IPS-18c (cell line): Measurements from ENCODE around the gene KLHL29.

ENCODE experiments used
- H3K4me3 ChIP-seq: 2 replicates; pipeline ENCODE4 v1.7.0; 2013; ENCODE audit warnings: low read depth, mild to moderate bottlenecking, low read length, moderate library complexity; ENCODE audit not compliant: insufficient read depth
- H3K9me3 ChIP-seq: one replicate; pipeline ENCODE4 v1.6.1; 2013; ENCODE audit warnings: mild to moderate bottlenecking, low read length, moderate library complexity; ENCODE audit not compliant: control insufficient read depth, insufficient read depth

Gene KLHL29

DNA sequence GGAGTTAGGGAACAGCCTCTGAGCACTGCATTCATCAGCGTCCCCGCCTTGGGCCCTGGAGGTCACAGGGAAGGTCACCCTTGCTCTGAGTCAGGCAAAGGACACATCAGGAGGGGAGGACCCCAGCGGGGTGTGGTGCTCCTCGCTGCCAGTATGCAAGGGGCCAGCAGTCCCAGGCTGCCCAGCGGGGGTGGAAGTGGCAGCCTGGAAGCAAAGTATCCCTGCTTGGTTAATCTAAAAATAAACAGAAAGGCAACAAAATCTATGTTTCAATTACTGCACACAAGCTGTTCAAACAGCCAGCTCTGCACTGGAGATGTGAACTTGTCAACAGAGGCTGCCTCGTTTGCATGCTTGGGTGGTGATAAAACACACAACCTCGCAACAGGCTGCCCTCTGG is 164.1 kb downstream of the KLHL29 start:
- Histone ChIP-seq H3K9me3 (no peaks in the 10 kb centered on the region), H3K4me3 (no peak overlapping the region)

- Histone ChIP-seq H3K4me3 (no peak overlapping the region), H3K9me3 (no peaks in the 10 kb centered on the region)
These were observed 165.0 kb downstream of the KLHL29 start for GRCh38 chr2:23549821-23550530.

- Histone ChIP-seq H3K4me3 (no peak overlapping the region), H3K9me3 (no peaks in the 10 kb centered on the region)
These were observed 165.6 kb downstream of the KLHL29 start for GRCh38 chr2:23550553-23550952.

DNA sequence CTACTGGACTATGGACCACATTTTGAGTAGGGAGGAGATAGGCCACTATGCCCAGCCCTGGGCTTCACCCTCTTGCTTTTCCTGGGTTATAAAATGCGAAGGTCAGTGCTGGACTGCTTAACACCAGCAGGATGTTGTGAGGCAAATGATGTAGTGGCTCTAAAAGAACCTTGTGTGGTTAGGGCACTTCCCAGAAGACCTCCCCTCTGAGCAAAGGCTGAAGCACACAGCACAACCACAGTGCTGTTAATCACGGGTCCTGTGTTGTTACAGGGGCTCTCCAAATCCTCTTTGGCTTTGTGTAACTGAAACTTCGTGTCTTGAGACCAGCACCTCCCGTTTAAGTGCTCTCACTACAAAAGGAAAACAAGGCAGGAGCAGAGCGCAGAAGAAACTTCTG is 166.9 kb downstream of the KLHL29 start:
- no peak overlapping the region for H3K4me3 ChIP-seq

DNA sequence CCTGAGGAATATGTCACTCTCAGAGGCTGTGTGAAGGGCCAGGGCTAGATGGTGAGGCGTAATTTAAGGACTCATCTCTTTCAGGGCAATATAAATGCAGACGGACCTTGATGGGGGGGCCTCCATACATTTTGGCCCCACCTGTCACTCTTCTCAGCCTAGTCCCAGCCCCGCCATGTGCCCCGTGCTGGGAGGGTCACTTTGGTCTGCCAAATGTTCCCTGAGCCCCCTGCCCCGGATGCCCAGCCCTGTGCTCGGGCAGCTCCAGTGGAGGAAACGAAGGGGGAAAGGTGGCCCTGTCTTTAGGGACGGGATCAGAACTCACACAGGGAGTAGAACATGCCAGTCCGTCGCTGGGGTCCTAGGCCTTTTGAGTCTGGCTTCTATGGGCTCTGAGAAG is 168.6 kb downstream of the KLHL29 start:
- Histone ChIP-seq H3K4me3 (no peak overlapping the region), H3K9me3 (no peaks in the 10 kb centered on the region)

More for the DNA sequence above, 166.9 kb downstream of the KLHL29 start:
- H3K9me3 ChIP-seq = no peaks in the 10 kb centered on the region

DNA sequence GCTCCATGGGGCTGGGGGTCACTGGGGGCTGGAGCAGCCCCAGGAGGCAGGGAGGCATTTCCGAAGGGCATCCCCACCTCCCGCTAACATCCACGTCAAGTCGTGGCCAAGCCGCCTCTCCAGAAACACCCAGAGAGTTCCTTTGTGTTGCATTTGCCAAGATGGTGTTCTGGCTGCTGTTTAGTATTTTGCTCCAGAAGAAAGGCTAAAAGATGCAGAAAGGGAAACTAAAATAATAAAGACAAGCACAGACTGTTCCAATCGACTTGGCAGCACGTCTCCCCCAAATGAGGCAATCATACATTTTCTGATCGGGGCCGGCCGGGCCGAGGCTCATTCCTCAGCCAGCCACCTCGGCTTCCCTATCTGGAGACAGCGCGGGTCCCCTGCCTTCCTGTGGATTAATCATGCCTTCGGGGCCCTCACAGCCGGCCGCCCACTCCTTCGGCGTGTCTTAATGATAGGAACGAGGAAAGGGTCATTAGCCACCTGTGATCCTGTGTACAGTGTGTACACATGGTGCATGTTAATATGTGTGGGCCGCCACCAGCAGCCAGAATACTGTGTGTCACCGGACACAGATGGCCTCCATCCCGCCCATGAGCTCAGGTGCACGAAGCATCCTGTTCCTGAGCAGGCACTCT is 169.2 kb downstream of the KLHL29 start:
- H3K9me3 ChIP-seq = no peaks in the 10 kb centered on the region
- no peak overlapping the region for H3K4me3 ChIP-seq

DNA sequence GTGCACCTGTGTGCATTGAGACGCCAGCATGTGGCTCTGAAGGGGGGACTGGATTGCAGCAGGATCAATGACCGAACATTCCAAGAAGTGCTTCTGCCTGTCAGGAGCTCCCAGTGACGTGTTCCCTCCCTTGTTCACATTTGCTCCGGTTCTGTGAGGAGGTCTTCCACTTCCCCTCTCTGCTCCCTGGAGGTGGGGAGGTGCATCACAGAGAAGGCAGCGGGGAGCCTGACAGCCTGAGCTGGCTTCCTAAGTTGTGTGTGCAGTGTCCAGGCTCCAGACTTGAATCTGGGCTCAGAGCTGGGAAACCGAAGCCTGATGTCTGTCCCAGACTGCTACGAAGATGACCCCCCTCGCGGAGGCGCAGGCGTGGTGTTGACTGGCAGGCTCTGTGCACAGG is 171.0 kb downstream of the KLHL29 start:
- Histone ChIP-seq H3K4me3 (no peak overlapping the region), H3K9me3 (no peaks in the 10 kb centered on the region)

- no peak overlapping the region for H3K4me3 ChIP-seq
- no peaks in the 10 kb centered on the region for H3K9me3 ChIP-seq
These were observed 171.9 kb downstream of the KLHL29 start for GRCh38 chr2:23556929-23557328.

DNA sequence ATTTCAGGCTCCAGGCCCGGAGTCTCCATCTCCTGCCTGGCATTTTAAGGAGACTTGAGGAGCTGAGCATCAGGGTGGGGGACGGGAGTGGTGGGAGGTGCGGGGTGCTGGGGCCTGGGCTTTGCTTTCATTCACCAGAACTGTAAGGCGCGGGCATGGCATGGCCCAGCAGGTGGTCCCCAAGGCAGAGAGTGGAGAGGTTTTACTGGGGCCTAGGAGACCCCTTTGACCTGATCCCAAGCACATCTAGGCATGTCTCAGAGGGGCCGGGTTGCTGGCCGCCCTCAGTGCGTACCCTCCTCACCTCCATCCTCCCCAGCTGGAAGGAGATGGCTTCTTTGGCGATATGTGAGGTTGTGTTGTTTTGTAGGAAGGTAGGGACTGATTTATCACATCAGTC is 172.5 kb downstream of the KLHL29 start:
- no peaks in the 10 kb centered on the region for H3K9me3 ChIP-seq
- no peak overlapping the region for H3K4me3 ChIP-seq

DNA sequence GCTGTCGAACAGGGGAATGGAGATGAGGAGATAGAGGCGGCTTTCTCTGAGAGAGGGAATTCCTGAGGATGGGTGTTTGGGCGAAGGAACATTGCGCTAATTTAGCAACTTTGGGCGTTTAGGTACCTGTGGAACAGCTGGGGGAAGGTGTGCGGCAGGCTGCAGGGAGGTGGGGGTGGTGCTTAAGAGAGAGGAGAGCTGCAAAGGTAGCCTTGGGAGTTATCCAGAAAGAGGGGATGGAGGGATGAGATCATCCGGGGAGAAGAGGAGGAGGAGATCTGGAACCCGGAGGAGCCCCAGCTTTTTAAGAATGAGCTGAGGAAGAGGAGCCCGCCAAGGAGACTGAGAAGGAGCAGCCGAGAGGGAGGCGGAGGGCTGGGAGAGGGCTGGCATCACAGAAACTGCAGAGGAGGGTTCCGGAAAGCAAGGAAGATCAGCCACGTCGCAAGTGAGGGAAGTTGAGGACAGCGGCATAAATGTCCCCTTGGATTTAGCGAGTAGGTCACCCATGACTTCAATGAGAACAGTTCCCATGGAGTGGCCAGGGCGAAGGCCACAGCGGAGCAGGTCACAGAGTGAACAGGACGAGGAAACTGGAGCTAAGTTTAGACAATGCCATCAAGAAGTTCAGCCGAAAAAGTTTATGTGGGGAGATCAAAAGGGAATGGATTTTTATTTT is 174.7 kb downstream of the KLHL29 start:
- Histone ChIP-seq H3K4me3 (no peak overlapping the region), H3K9me3 (no peaks in the 10 kb centered on the region)

GRCh38 chr2:23561088-23561487 is 176.1 kb downstream of the KLHL29 start:
- Histone ChIP-seq H3K4me3 (no peak overlapping the region), H3K9me3 (no peaks in the 10 kb centered on the region)

- Histone ChIP-seq H3K4me3 (no peak overlapping the region), H3K9me3 (no peaks in the 10 kb centered on the region)
These were observed 176.6 kb downstream of the KLHL29 start for GRCh38 chr2:23561544-23561943.

DNA sequence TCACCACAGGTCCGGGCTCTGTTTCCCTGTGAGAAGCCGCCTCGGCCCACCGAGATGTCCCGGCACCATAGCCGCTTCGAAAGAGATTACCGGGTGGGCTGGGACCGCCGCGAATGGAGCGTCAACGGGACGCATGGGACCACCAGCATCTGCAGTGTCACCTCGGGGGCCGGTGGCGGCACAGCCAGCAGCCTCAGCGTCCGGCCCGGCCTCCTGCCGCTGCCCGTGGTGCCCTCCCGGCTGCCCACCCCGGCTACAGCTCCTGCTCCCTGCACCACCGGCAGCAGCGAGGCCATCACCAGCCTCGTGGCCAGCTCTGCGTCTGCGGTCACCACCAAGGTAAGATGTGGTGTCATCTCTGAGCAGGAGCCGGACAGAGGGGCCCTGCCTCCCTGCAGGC is 177.2 kb downstream of the KLHL29 start:
- Histone ChIP-seq H3K9me3 (no peaks in the 10 kb centered on the region), H3K4me3 (no peak overlapping the region)

GRCh38 chr2:23563151-23563550 is 178.2 kb downstream of the KLHL29 start:
- Histone ChIP-seq H3K9me3 (no peaks in the 10 kb centered on the region), H3K4me3 (no peak overlapping the region)

- no peaks in the 10 kb centered on the region for H3K9me3 ChIP-seq
These were observed 179.0 kb downstream of the KLHL29 start for GRCh38 chr2:23563673-23564614.

GRCh38 chr2:23564615-23564960 is 179.6 kb downstream of the KLHL29 start:
- Histone ChIP-seq H3K4me3 (no peak overlapping the region), H3K9me3 (no peaks in the 10 kb centered on the region)

More at GRCh38 chr2:23563673-23564614, 179.0 kb downstream of the KLHL29 start:
- H3K4me3 ChIP-seq = no peak overlapping the region

DNA sequence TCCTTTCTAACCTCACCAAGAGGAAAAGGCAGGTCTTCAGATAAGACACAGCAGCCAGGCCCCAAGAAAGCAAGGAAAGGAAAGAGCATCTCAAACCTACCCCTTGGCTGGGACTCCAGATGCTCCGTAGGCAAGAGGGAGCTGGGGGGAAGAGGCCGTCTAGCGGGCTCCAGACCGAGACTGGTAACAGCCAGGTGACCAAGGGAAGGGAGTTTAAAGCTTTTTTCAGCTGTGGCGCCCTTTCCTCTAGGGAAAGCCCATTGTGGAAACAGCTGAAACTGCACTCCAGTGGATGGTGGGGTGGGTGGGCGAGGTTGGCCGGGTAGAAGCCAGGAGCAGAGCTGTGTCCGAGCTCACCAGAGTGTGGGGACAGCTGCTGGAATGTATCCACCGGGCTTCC is 180.4 kb downstream of the KLHL29 start:
- H3K4me3 ChIP-seq = no peak overlapping the region
- no peaks in the 10 kb centered on the region for H3K9me3 ChIP-seq
